H1 (cell line): Measurements from ENCODE around the gene HEPACAM. TPM values are rescaled to one million over a fixed set of nuclear protein-coding genes. Genes with fewer than 3 reads are reported as not detected.

Source experiments
- CHD1 ChIP-seq: IDR thresholded peaks from 2 replicates; pipeline ENCODE4 v1.6.1; 2012; ENCODE audit warnings: low read depth, low read length, improper control_type of control experiment
- EGR1 ChIP-seq: IDR thresholded peaks from 2 replicates; pipeline ENCODE4 v1.6.1; 2011; ENCODE audit warnings: low read depth, low read length, borderline replicate concordance
- KDM1A ChIP-seq: fragments of 200-600, 300-600 bp; sonication (generic); IDR thresholded peaks from 2 replicates; pipeline ENCODE4 v1.7.1; 2016; ENCODE audit warnings: mild to moderate bottlenecking, low read length, borderline replicate concordance
- POU5F1 ChIP-seq: IDR thresholded peaks from 2 replicates; pipeline ENCODE4 v1.6.1; 2011; ENCODE audit warnings: low read depth, mild to moderate bottlenecking, low read length, moderate library complexity
- RXRA ChIP-seq: IDR thresholded peaks from 2 replicates; pipeline ENCODE4 v1.6.1; 2011; ENCODE audit warnings: low read depth, mild to moderate bottlenecking, low read length, moderate library complexity; ENCODE audit not compliant: insufficient read depth
- SIN3A ChIP-seq, 2 experiments: IDR thresholded peaks in 1 of 2; conservative IDR thresholded peaks in 1 of 2; 2 replicates each; pipeline ENCODE4 v1.6.1; 2011 to 2012; ENCODE audit warnings: low read length in 2 of 2, improper control_type of control experiment in 1 of 2, low read depth in 1 of 2, mild to moderate bottlenecking in 1 of 2
- TAF7 ChIP-seq: optimal IDR thresholded peaks from 2 replicates; pipeline ENCODE3; 2011; ENCODE audit warnings: low read depth, mild to moderate bottlenecking, inconsistent platforms, low read length, moderate library complexity, borderline replicate concordance
- polyA plus RNA-seq, 7 experiments: library from polyadenylated mRNA; depleted of rRNA in 3 of 7; stranded (reverse) in 5 of 7; unstranded in 2 of 7; fragments of >200 nt in 5 of 7; fragments of 200-250 nt in 2 of 7; gene quantifications; 1 replicate in 5 of 7; 2 replicates in 1 of 7; 4 replicates in 1 of 7; pipeline versions ENCODE4 v1.2.1 to v1.2.3, GENCODE V29; 2011 to 2013; ENCODE audit warnings: missing spikeins in 2 of 7, mixed read lengths in 2 of 7
- total RNA-seq: library from RNA; stranded (reverse); fragmentation: NEBNext Ultra II Directional; extraction: Animal tissue kit (Norgen Biotek cat#: 25700); gene quantifications from 2 replicates; pipeline ENCODE4 v1.2.1, GENCODE V29; 2021
- TF ChIP-seq, protein P1 (sequence below): fragments of 300-600 bp; sonication (generic); IDR thresholded peaks from 2 replicates; pipeline ENCODE4 v1.7.1; 2012; ENCODE audit warnings: low read length, moderate library complexity, mild to moderate bottlenecking, inconsistent platforms; ENCODE audit not compliant: insufficient replicate concordance

HEPACAM gene
- total and polyA plus RNA-seq, 2 of the 8 experiments (the other 6 are each of a cell fraction or from before 2014, with no cell fraction given): not detected

DNA sequence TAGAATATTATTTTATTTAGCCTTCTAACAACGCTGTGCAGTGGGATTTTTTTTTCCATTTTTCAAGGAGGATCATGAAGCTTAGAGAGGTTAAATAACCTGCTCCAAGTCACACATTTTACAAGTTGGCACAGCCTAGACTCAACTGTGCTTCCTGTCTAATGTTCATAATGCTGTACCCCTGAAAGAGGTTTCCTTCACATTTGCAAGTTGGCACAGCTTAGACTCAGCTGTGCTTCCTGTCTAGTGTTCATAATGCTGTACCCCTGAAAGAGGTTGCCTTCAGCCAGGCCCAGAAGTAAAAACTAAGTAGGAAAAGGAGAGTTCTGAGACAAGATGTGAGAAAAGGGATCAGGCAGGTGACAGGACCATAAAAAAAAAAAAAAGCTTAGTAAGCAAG, 7.9 kb upstream of the HEPACAM start (continued):
- TF ChIP-seq, protein P1, sequence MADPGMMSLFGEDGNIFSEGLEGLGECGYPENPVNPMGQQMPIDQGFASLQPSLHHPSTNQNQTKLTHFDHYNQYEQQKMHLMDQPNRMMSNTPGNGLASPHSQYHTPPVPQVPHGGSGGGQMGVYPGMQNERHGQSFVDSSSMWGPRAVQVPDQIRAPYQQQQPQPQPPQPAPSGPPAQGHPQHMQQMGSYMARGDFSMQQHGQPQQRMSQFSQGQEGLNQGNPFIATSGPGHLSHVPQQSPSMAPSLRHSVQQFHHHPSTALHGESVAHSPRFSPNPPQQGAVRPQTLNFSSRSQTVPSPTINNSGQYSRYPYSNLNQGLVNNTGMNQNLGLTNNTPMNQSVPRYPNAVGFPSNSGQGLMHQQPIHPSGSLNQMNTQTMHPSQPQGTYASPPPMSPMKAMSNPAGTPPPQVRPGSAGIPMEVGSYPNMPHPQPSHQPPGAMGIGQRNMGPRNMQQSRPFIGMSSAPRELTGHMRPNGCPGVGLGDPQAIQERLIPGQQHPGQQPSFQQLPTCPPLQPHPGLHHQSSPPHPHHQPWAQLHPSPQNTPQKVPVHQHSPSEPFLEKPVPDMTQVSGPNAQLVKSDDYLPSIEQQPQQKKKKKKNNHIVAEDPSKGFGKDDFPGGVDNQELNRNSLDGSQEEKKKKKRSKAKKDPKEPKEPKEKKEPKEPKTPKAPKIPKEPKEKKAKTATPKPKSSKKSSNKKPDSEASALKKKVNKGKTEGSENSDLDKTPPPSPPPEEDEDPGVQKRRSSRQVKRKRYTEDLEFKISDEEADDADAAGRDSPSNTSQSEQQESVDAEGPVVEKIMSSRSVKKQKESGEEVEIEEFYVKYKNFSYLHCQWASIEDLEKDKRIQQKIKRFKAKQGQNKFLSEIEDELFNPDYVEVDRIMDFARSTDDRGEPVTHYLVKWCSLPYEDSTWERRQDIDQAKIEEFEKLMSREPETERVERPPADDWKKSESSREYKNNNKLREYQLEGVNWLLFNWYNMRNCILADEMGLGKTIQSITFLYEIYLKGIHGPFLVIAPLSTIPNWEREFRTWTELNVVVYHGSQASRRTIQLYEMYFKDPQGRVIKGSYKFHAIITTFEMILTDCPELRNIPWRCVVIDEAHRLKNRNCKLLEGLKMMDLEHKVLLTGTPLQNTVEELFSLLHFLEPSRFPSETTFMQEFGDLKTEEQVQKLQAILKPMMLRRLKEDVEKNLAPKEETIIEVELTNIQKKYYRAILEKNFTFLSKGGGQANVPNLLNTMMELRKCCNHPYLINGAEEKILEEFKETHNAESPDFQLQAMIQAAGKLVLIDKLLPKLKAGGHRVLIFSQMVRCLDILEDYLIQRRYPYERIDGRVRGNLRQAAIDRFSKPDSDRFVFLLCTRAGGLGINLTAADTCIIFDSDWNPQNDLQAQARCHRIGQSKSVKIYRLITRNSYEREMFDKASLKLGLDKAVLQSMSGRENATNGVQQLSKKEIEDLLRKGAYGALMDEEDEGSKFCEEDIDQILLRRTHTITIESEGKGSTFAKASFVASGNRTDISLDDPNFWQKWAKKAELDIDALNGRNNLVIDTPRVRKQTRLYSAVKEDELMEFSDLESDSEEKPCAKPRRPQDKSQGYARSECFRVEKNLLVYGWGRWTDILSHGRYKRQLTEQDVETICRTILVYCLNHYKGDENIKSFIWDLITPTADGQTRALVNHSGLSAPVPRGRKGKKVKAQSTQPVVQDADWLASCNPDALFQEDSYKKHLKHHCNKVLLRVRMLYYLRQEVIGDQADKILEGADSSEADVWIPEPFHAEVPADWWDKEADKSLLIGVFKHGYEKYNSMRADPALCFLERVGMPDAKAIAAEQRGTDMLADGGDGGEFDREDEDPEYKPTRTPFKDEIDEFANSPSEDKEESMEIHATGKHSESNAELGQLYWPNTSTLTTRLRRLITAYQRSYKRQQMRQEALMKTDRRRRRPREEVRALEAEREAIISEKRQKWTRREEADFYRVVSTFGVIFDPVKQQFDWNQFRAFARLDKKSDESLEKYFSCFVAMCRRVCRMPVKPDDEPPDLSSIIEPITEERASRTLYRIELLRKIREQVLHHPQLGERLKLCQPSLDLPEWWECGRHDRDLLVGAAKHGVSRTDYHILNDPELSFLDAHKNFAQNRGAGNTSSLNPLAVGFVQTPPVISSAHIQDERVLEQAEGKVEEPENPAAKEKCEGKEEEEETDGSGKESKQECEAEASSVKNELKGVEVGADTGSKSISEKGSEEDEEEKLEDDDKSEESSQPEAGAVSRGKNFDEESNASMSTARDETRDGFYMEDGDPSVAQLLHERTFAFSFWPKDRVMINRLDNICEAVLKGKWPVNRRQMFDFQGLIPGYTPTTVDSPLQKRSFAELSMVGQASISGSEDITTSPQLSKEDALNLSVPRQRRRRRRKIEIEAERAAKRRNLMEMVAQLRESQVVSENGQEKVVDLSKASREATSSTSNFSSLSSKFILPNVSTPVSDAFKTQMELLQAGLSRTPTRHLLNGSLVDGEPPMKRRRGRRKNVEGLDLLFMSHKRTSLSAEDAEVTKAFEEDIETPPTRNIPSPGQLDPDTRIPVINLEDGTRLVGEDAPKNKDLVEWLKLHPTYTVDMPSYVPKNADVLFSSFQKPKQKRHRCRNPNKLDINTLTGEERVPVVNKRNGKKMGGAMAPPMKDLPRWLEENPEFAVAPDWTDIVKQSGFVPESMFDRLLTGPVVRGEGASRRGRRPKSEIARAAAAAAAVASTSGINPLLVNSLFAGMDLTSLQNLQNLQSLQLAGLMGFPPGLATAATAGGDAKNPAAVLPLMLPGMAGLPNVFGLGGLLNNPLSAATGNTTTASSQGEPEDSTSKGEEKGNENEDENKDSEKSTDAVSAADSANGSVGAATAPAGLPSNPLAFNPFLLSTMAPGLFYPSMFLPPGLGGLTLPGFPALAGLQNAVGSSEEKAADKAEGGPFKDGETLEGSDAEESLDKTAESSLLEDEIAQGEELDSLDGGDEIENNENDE: no peak
- TF ChIP-seq CHD1 (no peak), EGR1 (no peak), POU5F1 (no peak), TAF7 (no peak), KDM1A (no peak), RXRA (no peak), SIN3A (conservative IDR thresholded peaks at IDR 0.05 in 1 of 2, IDR thresholded peaks at IDR 0.05 in 1 of 2; ENCODE audit: low read depth in 1 of 2, low read length in 2 of 2) (no peak)
